A549 (cell line): ENCODE results near the gene COMMD3. TPM values are rescaled to one million over a fixed set of nuclear protein-coding genes. Genes with fewer than 3 reads are reported as not detected.

Source experiments
- ATAC-seq, 2 experiments: fragments of 200-7000 bp in 1 of 2; fragments of >200 bp in 1 of 2; cut with Nextera tagmentation in 1 of 2; cut with Tn5 transposase in 1 of 2; 3 replicates each; pipeline versions ENCODE4 v1.8.0 to v1.9.1; 2018 to 2020; ENCODE audit warnings: mild to moderate bottlenecking in 1 of 2, moderate library complexity in 1 of 2
- CTCF ChIA-PET: fragments of 300-600 bp; sonication (Branson Sonifier 250); formaldehyde crosslinking; extraction: SDS; loops from one replicate; lab custom pipeline; 2021; ENCODE audit warnings: antibody characterized with exemption, inconsistent platforms; lab: Yijun Ruan, JAX
- POLR2A ChIA-PET: fragments of 350-600 bp; formaldehyde crosslinking; extraction: SDS; loops from one replicate; lab custom pipeline; 2021; ENCODE audit warnings: antibody characterized with exemption, inconsistent platforms; lab: Yijun Ruan, JAX
- DNase-seq, 2 experiments: peaks; one replicate each; pipeline versions ENCODE4 v3.0.0 to v3.0.0-alpha.2; 2011 to 2016; ENCODE audit warnings: low read depth in 1 of 2, low spot score in 1 of 2
- FAIRE-seq: peaks from 2 replicates; lab custom pipeline; 2011; peaks lifted over from hg19 to GRCh38; lab: Jason Lieb, UNC
- H3K27ac ChIP-seq, 2 experiments: fragments of >200 bp; sonication (Bioruptor Twin); formaldehyde crosslinking; 3 replicates each; pipeline ENCODE4 v1.5.1; 2016 to 2017
- H3K4me1 ChIP-seq: fragments of >200 bp; sonication (Bioruptor Twin); formaldehyde crosslinking; 3 replicates; pipeline ENCODE4 v1.6.1; 2016
- H3K4me2 ChIP-seq: fragments of >200 bp; sonication (Bioruptor Twin); formaldehyde crosslinking; 3 replicates; pipeline ENCODE4 v1.6.1; 2016
- H3K4me3 ChIP-seq: fragments of >200 bp; sonication (Bioruptor Twin); formaldehyde crosslinking; 3 replicates; pipeline ENCODE4 v1.5.1; 2016
- H3K9me3 ChIP-seq: fragments of >200 bp; sonication (Bioruptor Twin); formaldehyde crosslinking; 3 replicates; pipeline ENCODE4 v1.6.1; 2016
- CBX2 ChIP-seq: fragments of 200-600 bp; sonication (generic); IDR thresholded peaks from 2 replicates; pipeline ENCODE4 v1.6.1; 2016; ENCODE audit warnings: low read depth, mild to moderate bottlenecking, borderline replicate concordance
- FOSL2 ChIP-seq, 2 experiments: fragments of 450-650 bp in 1 of 2; fragments of >200 bp in 1 of 2; sonication (Bioruptor Twin) in 1 of 2; formaldehyde crosslinking; IDR thresholded peaks; 2 replicates each; pipeline versions ENCODE4 v1.5.0 to v1.6.1; 2016 to 2020; ENCODE audit warnings: mild to moderate bottlenecking in 1 of 2, moderate library complexity in 1 of 2
- HDAC2 ChIP-seq: fragments of 200-600 bp; sonication (generic); IDR thresholded peaks from 2 replicates; pipeline ENCODE4 v1.6.1; 2016
- KDM5A ChIP-seq: fragments of 200-600 bp; sonication (generic); IDR thresholded peaks from 2 replicates; pipeline ENCODE4 v1.6.1; 2016; ENCODE audit warnings: antibody characterized with exemption, mild to moderate bottlenecking
- MYC ChIP-seq: IDR thresholded peaks from 2 replicates; pipeline ENCODE4 v1.6.1; 2012; ENCODE audit warnings: mild to moderate bottlenecking, inconsistent platforms, low read length, improper control_type of control experiment, borderline replicate concordance
- NFE2L2 ChIP-seq: fragments of 150-350 bp; conservative IDR thresholded peaks from 2 replicates; pipeline ENCODE4 v1.6.1; 2014; ENCODE audit warnings: low read length
- NPAS2 ChIP-seq: fragments of 250-450 bp; sonication (Bioruptor Pico); IDR thresholded peaks from 2 replicates; pipeline ENCODE4 v1.8.0; 2022; ENCODE audit warnings: mild to moderate bottlenecking, moderate library complexity, borderline replicate concordance
- RCOR1 ChIP-seq: fragments of 150-350 bp; IDR thresholded peaks from 2 replicates; pipeline ENCODE4 v1.6.1; 2014; ENCODE audit warnings: antibody characterized with exemption, low read length, low read depth
- ZC3H11A ChIP-seq: fragments of 450-650 bp; IDR thresholded peaks from 2 replicates; pipeline ENCODE4 v1.6.1; 2014; ENCODE audit warnings: antibody characterized with exemption, mild to moderate bottlenecking
- ZSCAN20 ChIP-seq: fragments of 250-450 bp; sonication (Bioruptor Pico); IDR thresholded peaks from 2 replicates; pipeline ENCODE4 v1.8.0; 2022; ENCODE audit warnings: mild to moderate bottlenecking, moderate library complexity
- WGBS: methylation state at CpG from one replicate; pipeline ENCODE4 v1.1.6; 2017; ENCODE audit errors: missing lambda C conversion rate; 5-methylcytosine and 5-hydroxymethylcytosine counted together
- polyA plus RNA-seq, 4 experiments: library from polyadenylated mRNA; depleted of rRNA in 3 of 4; stranded (reverse); fragments of >200 nt; fragmentation: RNase III in 1 of 4; extraction: RNeasy Plus Mini Kit Qiagen cat#74134 plus additional on column Dnase treatment in 1 of 4; gene quantifications; 2 replicates in 3 of 4; 3 replicates in 1 of 4; pipeline ENCODE4 v1.2.3, GENCODE V29; 2011 to 2017
- TF ChIP-seq, protein P1 (sequence below): fragments of 150-350 bp; IDR thresholded peaks from 2 replicates; pipeline ENCODE4 v1.6.1; 2014; ENCODE audit warnings: low read depth, mild to moderate bottlenecking, low read length
- TF ChIP-seq, protein P2 (sequence below): fragments of >200 bp; sonication (Bioruptor Twin); formaldehyde crosslinking; IDR thresholded peaks from 3 replicates; pipeline ENCODE4 v1.6.1; 2016
- TF ChIP-seq, protein P3 (sequence below): fragments of 200-600 bp; sonication (generic); IDR thresholded peaks from 2 replicates; pipeline ENCODE4 v1.6.1; 2016; ENCODE audit warnings: antibody characterized with exemption, mild to moderate bottlenecking, moderate library complexity

The COMMD3 gene
- polyA plus RNA-seq, 2 of the 4 experiments (the other 2 are of a cell fraction), result 42.2 to 70.8 TPM

DNA sequence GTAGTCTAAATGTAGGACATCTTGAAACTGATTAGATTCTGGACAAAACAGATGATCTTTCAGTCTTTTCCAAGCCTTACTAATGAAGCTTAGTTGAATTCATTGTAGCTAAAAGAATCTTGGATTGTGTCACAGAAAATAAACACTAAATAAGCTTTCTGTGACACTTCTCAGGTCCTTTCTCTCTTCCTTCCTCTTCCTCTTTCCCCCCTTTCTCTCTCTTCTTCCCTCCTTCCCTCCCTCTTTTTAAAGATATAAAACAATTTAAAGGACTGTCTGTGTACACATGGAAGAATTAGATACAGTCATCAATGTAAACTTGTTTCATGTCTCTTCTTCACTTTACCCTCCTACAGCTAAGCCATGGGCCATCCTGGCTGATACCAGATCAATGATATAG, 5.3 kb upstream of the COMMD3 start:
- H3K4me3 ChIP-seq, result no peak overlapping the region
- ChIA-PET POLR2A (no interaction called here), CTCF (no interaction called here)

DNA sequence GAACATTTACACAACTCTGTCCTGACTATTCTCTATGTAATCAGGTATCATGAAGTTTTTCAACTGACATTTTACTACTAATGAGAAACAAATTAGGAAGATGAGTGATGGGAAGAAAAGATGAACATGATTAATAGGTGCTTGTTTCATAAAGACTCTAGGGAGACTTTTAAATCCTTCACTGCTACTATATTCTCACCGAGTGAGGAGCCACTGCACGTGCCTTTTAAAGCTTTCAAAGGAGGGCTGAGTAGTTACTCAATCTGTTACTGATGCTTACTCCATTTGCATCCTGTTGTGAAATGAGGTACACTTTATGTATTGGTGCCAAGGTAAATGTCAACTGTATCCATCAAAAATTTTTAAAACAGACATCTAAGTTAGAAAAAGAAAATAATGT, 1.3 kb upstream of the COMMD3 start:
- Histone ChIP-seq H3K4me3 (no peak overlapping the region; the same call in 2 of the 3 replicates), H3K9me3 (no peaks in the 10 kb centered on the region), H3K4me1 (peaks cover 20% of the 10 kb centered on the region), H3K4me2 (peak overlapping the region; percentile 91), H3K27ac (no peak overlapping the region)
- POLR2A ChIA-PET, result interaction anchor here (2.4 to 2.5 kb wide), 3 partner anchors 25 to 312 kb away, joined by 17 to 62 read pairs (median 19); partner anchors contain the start of gene DNAJC1
- no peak for DNase-seq
- CTCF ChIA-PET, result interaction anchor here (1.6 kb wide), 1 partner anchor 82 kb away, joined by 3 read pairs; no protein-coding TSS in a partner anchor
- no peak for ATAC-seq
- 69% methylated on average over 2 of the region's 2 CpGs for WGBS
- TF ChIP-seq RCOR1 (no peak), ZC3H11A (no peak), FOSL2 (IDR thresholded peaks at IDR 0.05) (no peak), FOSL2 (CRISPR knock-in tag; IDR thresholded peaks at IDR 0.05) (no peak), MYC (no peak)
- TF ChIP-seq, protein P1, sequence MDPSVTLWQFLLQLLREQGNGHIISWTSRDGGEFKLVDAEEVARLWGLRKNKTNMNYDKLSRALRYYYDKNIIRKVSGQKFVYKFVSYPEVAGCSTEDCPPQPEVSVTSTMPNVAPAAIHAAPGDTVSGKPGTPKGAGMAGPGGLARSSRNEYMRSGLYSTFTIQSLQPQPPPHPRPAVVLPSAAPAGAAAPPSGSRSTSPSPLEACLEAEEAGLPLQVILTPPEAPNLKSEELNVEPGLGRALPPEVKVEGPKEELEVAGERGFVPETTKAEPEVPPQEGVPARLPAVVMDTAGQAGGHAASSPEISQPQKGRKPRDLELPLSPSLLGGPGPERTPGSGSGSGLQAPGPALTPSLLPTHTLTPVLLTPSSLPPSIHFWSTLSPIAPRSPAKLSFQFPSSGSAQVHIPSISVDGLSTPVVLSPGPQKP, result no peak
- TF ChIP-seq, protein P2, sequence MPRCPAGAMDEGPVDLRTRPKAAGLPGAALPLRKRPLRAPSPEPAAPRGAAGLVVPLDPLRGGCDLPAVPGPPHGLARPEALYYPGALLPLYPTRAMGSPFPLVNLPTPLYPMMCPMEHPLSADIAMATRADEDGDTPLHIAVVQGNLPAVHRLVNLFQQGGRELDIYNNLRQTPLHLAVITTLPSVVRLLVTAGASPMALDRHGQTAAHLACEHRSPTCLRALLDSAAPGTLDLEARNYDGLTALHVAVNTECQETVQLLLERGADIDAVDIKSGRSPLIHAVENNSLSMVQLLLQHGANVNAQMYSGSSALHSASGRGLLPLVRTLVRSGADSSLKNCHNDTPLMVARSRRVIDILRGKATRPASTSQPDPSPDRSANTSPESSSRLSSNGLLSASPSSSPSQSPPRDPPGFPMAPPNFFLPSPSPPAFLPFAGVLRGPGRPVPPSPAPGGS, result no peak
- TF ChIP-seq, protein P3, sequence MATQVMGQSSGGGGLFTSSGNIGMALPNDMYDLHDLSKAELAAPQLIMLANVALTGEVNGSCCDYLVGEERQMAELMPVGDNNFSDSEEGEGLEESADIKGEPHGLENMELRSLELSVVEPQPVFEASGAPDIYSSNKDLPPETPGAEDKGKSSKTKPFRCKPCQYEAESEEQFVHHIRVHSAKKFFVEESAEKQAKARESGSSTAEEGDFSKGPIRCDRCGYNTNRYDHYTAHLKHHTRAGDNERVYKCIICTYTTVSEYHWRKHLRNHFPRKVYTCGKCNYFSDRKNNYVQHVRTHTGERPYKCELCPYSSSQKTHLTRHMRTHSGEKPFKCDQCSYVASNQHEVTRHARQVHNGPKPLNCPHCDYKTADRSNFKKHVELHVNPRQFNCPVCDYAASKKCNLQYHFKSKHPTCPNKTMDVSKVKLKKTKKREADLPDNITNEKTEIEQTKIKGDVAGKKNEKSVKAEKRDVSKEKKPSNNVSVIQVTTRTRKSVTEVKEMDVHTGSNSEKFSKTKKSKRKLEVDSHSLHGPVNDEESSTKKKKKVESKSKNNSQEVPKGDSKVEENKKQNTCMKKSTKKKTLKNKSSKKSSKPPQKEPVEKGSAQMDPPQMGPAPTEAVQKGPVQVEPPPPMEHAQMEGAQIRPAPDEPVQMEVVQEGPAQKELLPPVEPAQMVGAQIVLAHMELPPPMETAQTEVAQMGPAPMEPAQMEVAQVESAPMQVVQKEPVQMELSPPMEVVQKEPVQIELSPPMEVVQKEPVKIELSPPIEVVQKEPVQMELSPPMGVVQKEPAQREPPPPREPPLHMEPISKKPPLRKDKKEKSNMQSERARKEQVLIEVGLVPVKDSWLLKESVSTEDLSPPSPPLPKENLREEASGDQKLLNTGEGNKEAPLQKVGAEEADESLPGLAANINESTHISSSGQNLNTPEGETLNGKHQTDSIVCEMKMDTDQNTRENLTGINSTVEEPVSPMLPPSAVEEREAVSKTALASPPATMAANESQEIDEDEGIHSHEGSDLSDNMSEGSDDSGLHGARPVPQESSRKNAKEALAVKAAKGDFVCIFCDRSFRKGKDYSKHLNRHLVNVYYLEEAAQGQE, result no peak
- FAIRE-seq, result no peak

More for the DNA sequence above, 5.3 kb upstream of the COMMD3 start:
- H3K9me3 ChIP-seq, result no peaks in the 10 kb centered on the region
- ATAC-seq (no peak), DNase-seq (no peak), FAIRE-seq (no peak)
- TF ChIP-seq NPAS2 (CRISPR knock-in tag) (no peak), HDAC2 (no peak), CBX2 (no peak), RCOR1 (no peak), ZSCAN20 (CRISPR knock-in tag) (no peak), KDM5A (no peak), NFE2L2 (no peak)
- TF ChIP-seq, protein P2, result no peak
- peaks cover 17% of the 10 kb centered on the region; the same call in 2 of the 3 replicates for H3K4me1 ChIP-seq
- no peak overlapping the region for H3K27ac ChIP-seq
- H3K4me2 ChIP-seq, result no peak overlapping the region
